ENCODE measurements around the gene CLEC20A.

DNA sequence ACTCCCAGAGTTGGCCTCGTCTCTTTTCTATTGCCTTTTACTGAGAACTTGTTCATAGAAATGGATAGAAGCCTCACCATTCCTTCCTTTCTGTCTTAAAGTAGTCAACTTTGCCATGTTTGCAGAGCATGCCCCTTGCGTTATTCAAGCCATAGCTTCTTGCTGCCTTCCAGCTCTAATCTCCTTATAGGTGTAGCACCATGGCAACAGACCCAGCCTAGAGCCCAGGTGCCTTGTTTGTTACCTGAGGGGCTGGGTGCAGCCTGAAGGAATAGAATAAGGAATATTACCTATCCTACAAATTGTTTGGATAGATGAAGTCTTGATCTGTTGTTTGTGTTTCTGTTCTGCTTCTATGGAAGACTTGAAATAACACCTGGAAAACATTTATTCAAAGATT is 59.9 kb downstream of the CLEC20A start:
- TF ChIP-seq EP300 (IDR thresholded peaks at IDR 0.05) (no peak), POLR2AphosphoS5 (IDR thresholded peaks at IDR 0.05) (no peak)
- TF ChIP-seq, protein P1, sequence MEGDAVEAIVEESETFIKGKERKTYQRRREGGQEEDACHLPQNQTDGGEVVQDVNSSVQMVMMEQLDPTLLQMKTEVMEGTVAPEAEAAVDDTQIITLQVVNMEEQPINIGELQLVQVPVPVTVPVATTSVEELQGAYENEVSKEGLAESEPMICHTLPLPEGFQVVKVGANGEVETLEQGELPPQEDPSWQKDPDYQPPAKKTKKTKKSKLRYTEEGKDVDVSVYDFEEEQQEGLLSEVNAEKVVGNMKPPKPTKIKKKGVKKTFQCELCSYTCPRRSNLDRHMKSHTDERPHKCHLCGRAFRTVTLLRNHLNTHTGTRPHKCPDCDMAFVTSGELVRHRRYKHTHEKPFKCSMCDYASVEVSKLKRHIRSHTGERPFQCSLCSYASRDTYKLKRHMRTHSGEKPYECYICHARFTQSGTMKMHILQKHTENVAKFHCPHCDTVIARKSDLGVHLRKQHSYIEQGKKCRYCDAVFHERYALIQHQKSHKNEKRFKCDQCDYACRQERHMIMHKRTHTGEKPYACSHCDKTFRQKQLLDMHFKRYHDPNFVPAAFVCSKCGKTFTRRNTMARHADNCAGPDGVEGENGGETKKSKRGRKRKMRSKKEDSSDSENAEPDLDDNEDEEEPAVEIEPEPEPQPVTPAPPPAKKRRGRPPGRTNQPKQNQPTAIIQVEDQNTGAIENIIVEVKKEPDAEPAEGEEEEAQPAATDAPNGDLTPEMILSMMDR (IDR thresholded peaks at IDR 0.05) = no peak
